ENCODE measurements around the gene ZMIZ2. TPM values are rescaled to one million over a fixed set of nuclear protein-coding genes. Genes with fewer than 3 reads are reported as not detected.

The ZMIZ2 gene
- total RNA-seq, 1 experiment from 2014 or later = 269 TPM

GRCh38 chr7:44768628-44769371 is 20.2 kb downstream of the ZMIZ2 start:
- TF ChIP-seq CTCF (IDR thresholded peaks at IDR 0.05; ENCODE audit: unreplicated experiment) = no peak
- Mint-ChIP-seq H3K27me3 (ENCODE audit: unreplicated experiment) (no peaks in the 10 kb centered on the region), H3K27ac (ENCODE audit: unreplicated experiment) (peak overlapping the region; percentile 85), H3K4me1 (ENCODE audit: low read depth, unreplicated experiment) (peaks cover 20% of the 10 kb centered on the region), H3K4me3 (ENCODE audit: low read depth, unreplicated experiment) (peak overlapping the region; percentile 18), H3K9me3 (ENCODE audit: low read depth, unreplicated experiment) (no peaks in the 10 kb centered on the region), H3K36me3 (ENCODE audit: insufficient read depth, unreplicated experiment) (peaks cover 76% of the 10 kb centered on the region)
- no peak for DNase-seq
- BruUV-seq (replicated peaks) = no TSS peak
- CTCF ChIA-PET = no interaction called here
- intact Hi-C loops (cut with micrococcal nuclease; ENCODE audit: unreplicated experiment) = no loop called here

GRCh38 chr7:44769376-44769775 is 20.7 kb downstream of the ZMIZ2 start:
- TF ChIP-seq CTCF (IDR thresholded peaks at IDR 0.05; ENCODE audit: unreplicated experiment) = no peak
- H3K36me3 Mint-ChIP-seq (ENCODE audit: insufficient read depth, unreplicated experiment) = peaks cover 72% of the 10 kb centered on the region
- intact Hi-C loops (cut with micrococcal nuclease; ENCODE audit: unreplicated experiment) = no loop called here
- BruUV-seq (replicated peaks) = no TSS peak
- H3K27me3 Mint-ChIP-seq (ENCODE audit: unreplicated experiment) = no peaks in the 10 kb centered on the region
- H3K4me1 Mint-ChIP-seq (ENCODE audit: low read depth, unreplicated experiment) = peaks cover 20% of the 10 kb centered on the region
- no peak for DNase-seq
- CTCF ChIA-PET = interaction anchor here (0.6 kb wide), 1 partner anchor 192 kb away, joined by 5 read pairs; no protein-coding TSS in a partner anchor
- peak overlapping the region; percentile 18 for H3K4me3 Mint-ChIP-seq (ENCODE audit: low read depth, unreplicated experiment)
- H3K27ac Mint-ChIP-seq (ENCODE audit: unreplicated experiment) = peak overlapping the region; percentile 85
- no peaks in the 10 kb centered on the region for H3K9me3 Mint-ChIP-seq (ENCODE audit: low read depth, unreplicated experiment)

- no TSS peak for BruUV-seq (replicated peaks)
- Mint-ChIP-seq H3K27me3 (ENCODE audit: unreplicated experiment) (no peaks in the 10 kb centered on the region), H3K36me3 (ENCODE audit: insufficient read depth, unreplicated experiment) (peaks cover 70% of the 10 kb centered on the region), H3K4me3 (ENCODE audit: low read depth, unreplicated experiment) (peak overlapping the region; percentile 18), H3K9me3 (ENCODE audit: low read depth, unreplicated experiment) (no peaks in the 10 kb centered on the region), H3K4me1 (ENCODE audit: low read depth, unreplicated experiment) (peaks cover 20% of the 10 kb centered on the region), H3K27ac (ENCODE audit: unreplicated experiment) (peak overlapping the region; percentile 85)
- CTCF ChIA-PET = interaction anchor here (0.6 kb wide), 1 partner anchor 192 kb away, joined by 5 read pairs; no protein-coding TSS in a partner anchor
- TF ChIP-seq CTCF (IDR thresholded peaks at IDR 0.05; ENCODE audit: unreplicated experiment) = no peak
- intact Hi-C loops (cut with micrococcal nuclease; ENCODE audit: unreplicated experiment) = no loop called here
- DNase-seq = no peak
Measured at GRCh38 chr7:44769776-44770294, 21.2 kb downstream of the ZMIZ2 start.

- intact Hi-C loops (cut with micrococcal nuclease; ENCODE audit: unreplicated experiment) = no loop called here
- DNase-seq = no peak
- CTCF ChIA-PET = interaction anchor here (0.8 kb wide), 1 partner anchor 164 kb away, joined by 3 read pairs; no protein-coding TSS in a partner anchor
- BruUV-seq (replicated peaks) = no TSS peak
- H3K27me3 Mint-ChIP-seq (ENCODE audit: unreplicated experiment) = no peaks in the 10 kb centered on the region
- H3K4me1 Mint-ChIP-seq (ENCODE audit: low read depth, unreplicated experiment) = peaks cover 20% of the 10 kb centered on the region
- TF ChIP-seq CTCF (IDR thresholded peaks at IDR 0.05; ENCODE audit: unreplicated experiment) = no peak
- H3K27ac Mint-ChIP-seq (ENCODE audit: unreplicated experiment) = peak overlapping the region; percentile 15
- H3K9me3 Mint-ChIP-seq (ENCODE audit: low read depth, unreplicated experiment) = no peaks in the 10 kb centered on the region
- H3K36me3 Mint-ChIP-seq (ENCODE audit: insufficient read depth, unreplicated experiment) = peaks cover 60% of the 10 kb centered on the region
- no peak overlapping the region for H3K4me3 Mint-ChIP-seq (ENCODE audit: low read depth, unreplicated experiment)
Measured at GRCh38 chr7:44771358-44771757, 22.7 kb downstream of the ZMIZ2 start.
